Stomach (tissue), 4 donors: Measurements from ENCODE around the gene ITCH.

Source experiments
- POLR2A ChIP-seq, 4 donors: fragments of 450-650 bp; IDR thresholded peaks; one replicate each; pipeline ENCODE4 v1.6.1; 2016; ENCODE audit warnings: antibody characterized with exemption in 4 of 4, control low read depth in 2 of 4, mild to moderate bottlenecking in 1 of 4, moderate library complexity in 1 of 4
- POLR2AphosphoS5 ChIP-seq, 3 donors: sonication (generic); formaldehyde crosslinking; IDR thresholded peaks; one replicate each; pipeline ENCODE4 v1.6.1; 2016; ENCODE audit warnings: antibody characterized with exemption in 3 of 3

DNA sequence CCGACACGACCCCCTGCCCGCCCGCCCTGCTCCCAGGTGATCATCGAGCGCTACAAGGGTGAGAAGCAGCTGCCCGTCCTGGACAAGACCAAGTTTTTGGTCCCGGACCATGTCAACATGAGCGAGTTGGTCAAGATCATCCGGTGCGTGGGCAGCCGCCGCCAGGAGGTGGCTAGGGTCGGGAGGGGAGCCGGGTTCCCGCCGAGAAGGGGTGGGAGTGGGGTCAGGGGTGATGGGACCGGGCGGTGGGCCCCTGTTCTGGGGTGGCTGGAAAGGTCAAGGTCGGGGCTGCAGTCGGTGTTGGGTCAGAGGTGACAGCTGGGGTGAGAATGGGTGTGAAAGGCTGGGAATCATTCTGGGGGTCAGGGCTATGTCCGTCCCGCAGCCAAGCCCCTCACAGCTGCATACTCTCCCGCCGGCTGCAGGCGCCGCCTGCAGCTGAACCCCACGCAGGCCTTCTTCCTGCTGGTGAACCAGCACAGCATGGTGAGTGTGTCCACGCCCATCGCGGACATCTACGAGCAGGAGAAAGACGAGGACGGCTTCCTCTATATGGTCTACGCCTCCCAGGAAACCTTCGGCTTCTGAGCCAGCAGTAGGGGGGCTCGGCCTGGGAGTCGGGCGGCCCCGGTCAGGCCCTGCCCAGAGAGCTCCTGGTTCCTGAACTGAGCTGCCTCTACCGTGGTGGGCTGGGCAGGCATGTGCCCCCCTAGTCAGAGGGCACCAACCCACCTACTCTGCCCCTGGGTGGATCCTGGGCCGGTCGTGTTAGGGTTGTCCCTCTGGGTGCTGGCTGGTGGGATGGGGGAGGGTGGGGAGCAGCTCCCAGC is 196.5 kb downstream of the ITCH start:
- TF ChIP-seq POLR2AphosphoS5 (IDR thresholded peaks at IDR 0.05): no peak
- no peak for TF ChIP-seq POLR2A (IDR thresholded peaks at IDR 0.05)
